Measurements from ENCODE around the gene NTMT1.
A peak's percentile ranks its signal among the peaks of the same experiment; 100 is the strongest.

Gene NTMT1

GRCh38 chr9:129597355-129598088 lies 28.4 kb upstream of the NTMT1 start:
- no peak overlapping the region for H4K8ac ChIP-seq (ENCODE audit: low read depth, low read length)
- peak overlapping the region; percentile 83 for H3K14ac ChIP-seq (ENCODE audit: low read length)
- peak overlapping the region; percentile 95 for H2BK120ac ChIP-seq (ENCODE audit: low read depth, low read length)
- peak overlapping the region; percentile 81 for H3K23ac ChIP-seq (ENCODE audit: low read depth, low read length, poor library complexity)
- peak; percentile 70 for DNase-seq (ENCODE audit: low spot score)
- H3K18ac ChIP-seq (ENCODE audit: low read length): peak overlapping the region; percentile 95
- H3K36me3 ChIP-seq (replicated peaks in 1 of 2; ENCODE audit: control insufficient read depth in 2 of 2, insufficient read depth in 2 of 2, low read length in 2 of 2): no peaks in the 10 kb centered on the region
- peak overlapping the region; percentile 40 for H4K91ac ChIP-seq (ENCODE audit: low read depth, low read length, poor library complexity)
- H3K9ac ChIP-seq (ENCODE audit: low read depth, low read length, poor library complexity): peak overlapping the region; percentile 88
- H2BK15ac ChIP-seq (ENCODE audit: low read length): peak overlapping the region; percentile 2
- WGBS, 2 donors (ENCODE audit: extremely low coverage in 2 of 2, insufficient read length in 2 of 2, insufficient replicate concordance in 1 of 2): no CpG with 5 or more reads among the region's 57 CpGs
- peak overlapping the region; percentile 60 to 72 for H3K4me3 ChIP-seq (ENCODE audit: low read length in 2 of 2)
- H2BK12ac ChIP-seq (ENCODE audit: low read length): peak overlapping the region; percentile 16
- H2BK5ac ChIP-seq (ENCODE audit: low read length): peak overlapping the region; percentile 91
- peak overlapping the region; percentile 92 for H2AFZ ChIP-seq (ENCODE audit: low read length)
- peak overlapping the region; percentile 82 for H3K27ac ChIP-seq (replicated peaks; ENCODE audit: low read length)
- no peaks in the 10 kb centered on the region for H3K27me3 ChIP-seq (ENCODE audit: control insufficient read depth in 3 of 3, insufficient read depth in 3 of 3, low read depth in 1 of 3, low read length in 3 of 3)
- H3K4me1 ChIP-seq (ENCODE audit: control insufficient read depth in 2 of 2, insufficient read depth in 1 of 2, low read depth in 1 of 2, low read length in 2 of 2): peaks cover 22 to 24% of the 10 kb centered on the region in 2 donors
- no peaks in the 10 kb centered on the region for H3K9me3 ChIP-seq (replicated peaks in 1 of 2; ENCODE audit: control insufficient read depth in 2 of 2, insufficient read depth in 1 of 2, low read depth in 1 of 2, low read length in 2 of 2)
- peak overlapping the region; percentile 90 for H3K4me2 ChIP-seq (ENCODE audit: insufficient read depth, low read length, poor library complexity, severe bottlenecking)
- H3K4ac ChIP-seq (ENCODE audit: low read length): peak overlapping the region; percentile 71
- H2AK5ac ChIP-seq (ENCODE audit: low read depth, low read length): peak overlapping the region; percentile 99
- no peaks in the 10 kb centered on the region for H3K79me1 ChIP-seq (ENCODE audit: low read depth, low read length)

DNA sequence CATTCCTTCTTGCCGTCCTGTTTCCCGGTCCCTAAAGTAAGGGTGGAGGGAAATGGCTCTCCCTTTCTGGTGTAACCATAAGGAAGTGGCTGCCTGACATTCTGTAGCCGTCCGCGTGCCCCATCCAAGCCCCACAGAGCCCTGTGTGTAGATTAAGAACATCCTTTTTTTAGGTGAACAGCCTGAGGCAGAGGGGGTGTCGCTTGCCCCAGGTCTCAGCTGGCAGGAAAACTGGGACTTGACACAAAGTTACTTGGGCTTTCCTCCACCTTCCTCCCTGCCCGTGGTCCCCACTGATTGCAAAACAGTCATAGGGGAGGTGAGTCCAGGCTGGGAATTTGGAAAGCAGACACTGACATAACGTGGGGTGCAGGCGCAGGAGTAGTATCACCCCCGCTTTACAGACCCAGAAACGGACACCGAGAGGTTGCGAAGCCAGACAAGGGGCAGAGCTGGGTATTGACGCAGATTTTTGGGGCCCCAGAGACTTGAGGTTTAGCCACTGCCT lies 27.8 kb upstream of the NTMT1 start:
- no peak overlapping the region for H2AFZ ChIP-seq (ENCODE audit: low read length)
- no peak overlapping the region for H3K4ac ChIP-seq (ENCODE audit: low read length)
- DNase-seq (ENCODE audit: low spot score): no peak
- H2AK5ac ChIP-seq (ENCODE audit: low read depth, low read length): peak overlapping the region; percentile 99
- peak overlapping the region; percentile 91 for H2BK5ac ChIP-seq (ENCODE audit: low read length)
- peak overlapping the region; percentile 95 for H2BK120ac ChIP-seq (ENCODE audit: low read depth, low read length)
- H3K9ac ChIP-seq (ENCODE audit: low read depth, low read length, poor library complexity): peak overlapping the region; percentile 88
- H4K8ac ChIP-seq (ENCODE audit: low read depth, low read length): no peak overlapping the region
- no peaks in the 10 kb centered on the region for H3K27me3 ChIP-seq (ENCODE audit: control insufficient read depth in 3 of 3, insufficient read depth in 3 of 3, low read depth in 1 of 3, low read length in 3 of 3)
- peak overlapping the region; percentile 2 for H2BK15ac ChIP-seq (ENCODE audit: low read length)
- H3K9me3 ChIP-seq (replicated peaks in 1 of 2; ENCODE audit: control insufficient read depth in 2 of 2, insufficient read depth in 1 of 2, low read depth in 1 of 2, low read length in 2 of 2): no peaks in the 10 kb centered on the region
- H3K4me3 ChIP-seq (ENCODE audit: low read length in 2 of 2): peak overlapping the region; percentile 60 to 72
- peak overlapping the region; percentile 16 for H2BK12ac ChIP-seq (ENCODE audit: low read length)
- H4K91ac ChIP-seq (ENCODE audit: low read depth, low read length, poor library complexity): peak overlapping the region; percentile 40
- H3K23ac ChIP-seq (ENCODE audit: low read depth, low read length, poor library complexity): peak overlapping the region; percentile 81
- H3K79me1 ChIP-seq (ENCODE audit: low read depth, low read length): no peaks in the 10 kb centered on the region
- H3K4me1 ChIP-seq (ENCODE audit: control insufficient read depth in 2 of 2, insufficient read depth in 1 of 2, low read depth in 1 of 2, low read length in 2 of 2): peaks cover 28% of the 10 kb centered on the region in 2 donors
- peak overlapping the region; percentile 95 for H3K18ac ChIP-seq (ENCODE audit: low read length)
- H3K4me2 ChIP-seq (ENCODE audit: insufficient read depth, low read length, poor library complexity, severe bottlenecking): no peak overlapping the region
- no peak overlapping the region for H3K27ac ChIP-seq (replicated peaks; ENCODE audit: low read length)
- no peaks in the 10 kb centered on the region for H3K36me3 ChIP-seq (replicated peaks in 1 of 2; ENCODE audit: control insufficient read depth in 2 of 2, insufficient read depth in 2 of 2, low read length in 2 of 2)
- no peak overlapping the region for H3K14ac ChIP-seq (ENCODE audit: low read length)
- no CpG with 5 or more reads among the region's 14 CpGs for WGBS, 2 donors (ENCODE audit: extremely low coverage in 2 of 2, insufficient read length in 2 of 2, insufficient replicate concordance in 1 of 2)

DNA sequence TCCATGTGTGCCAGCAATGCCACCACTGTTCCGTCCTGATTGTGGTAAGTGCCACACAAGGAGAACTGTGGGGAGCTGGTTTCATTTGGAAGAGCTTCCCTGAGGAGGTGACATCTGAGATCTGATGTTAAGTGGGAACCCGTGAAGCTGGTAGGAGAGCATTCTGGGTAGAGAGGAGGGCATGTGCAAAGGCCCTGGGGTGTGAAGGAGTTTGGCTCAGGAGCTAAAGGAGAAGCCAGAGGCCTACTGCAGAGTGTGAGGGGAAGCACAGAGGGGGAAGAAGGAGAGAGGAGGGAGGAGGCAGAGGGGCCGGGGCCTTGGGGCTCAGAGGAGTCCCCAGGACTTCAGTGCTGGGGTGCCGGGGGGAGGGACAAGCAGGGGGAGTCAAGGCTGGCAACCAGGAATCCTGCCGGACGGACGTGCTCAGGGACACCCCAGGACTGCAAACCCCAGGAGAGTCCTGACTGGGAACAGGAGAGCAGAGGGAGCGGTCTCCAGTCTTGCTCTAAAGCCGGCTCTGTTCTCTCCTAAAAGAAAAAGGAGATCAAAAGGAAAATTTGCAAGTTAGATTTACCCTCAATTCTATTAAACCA lies 24.8 kb upstream of the NTMT1 start:
- Histone ChIP-seq H3K18ac (ENCODE audit: low read length) (no peak overlapping the region), H3K4me2 (ENCODE audit: insufficient read depth, low read length, poor library complexity, severe bottlenecking) (no peak overlapping the region), H3K36me3 (replicated peaks in 1 of 2; ENCODE audit: control insufficient read depth in 2 of 2, insufficient read depth in 2 of 2, low read length in 2 of 2) (no peaks in the 10 kb centered on the region), H2BK5ac (ENCODE audit: low read length) (peak overlapping the region; percentile 21), H2AFZ (ENCODE audit: low read length) (no peak overlapping the region), H4K8ac (ENCODE audit: low read depth, low read length) (no peak overlapping the region), H2AK5ac (ENCODE audit: low read depth, low read length) (no peak overlapping the region), H3K4ac (ENCODE audit: low read length) (no peak overlapping the region), H3K14ac (ENCODE audit: low read length) (no peak overlapping the region), H3K27me3 (ENCODE audit: control insufficient read depth in 3 of 3, insufficient read depth in 3 of 3, low read depth in 1 of 3, low read length in 3 of 3) (no peaks in the 10 kb centered on the region), H2BK15ac (ENCODE audit: low read length) (peak overlapping the region; percentile 29), H3K9ac (ENCODE audit: low read depth, low read length, poor library complexity) (no peak overlapping the region), H3K27ac (replicated peaks; ENCODE audit: low read length) (no peak overlapping the region), H3K23ac (ENCODE audit: low read depth, low read length, poor library complexity) (no peak overlapping the region), H2BK12ac (ENCODE audit: low read length) (peak overlapping the region; percentile 12), H4K91ac (ENCODE audit: low read depth, low read length, poor library complexity) (no peak overlapping the region), H3K9me3 (replicated peaks in 1 of 2; ENCODE audit: control insufficient read depth in 2 of 2, insufficient read depth in 1 of 2, low read depth in 1 of 2, low read length in 2 of 2) (no peaks in the 10 kb centered on the region), H3K79me1 (ENCODE audit: low read depth, low read length) (no peaks in the 10 kb centered on the region), H3K4me3 (ENCODE audit: low read length in 2 of 2) (no peak overlapping the region), H3K4me1 (ENCODE audit: control insufficient read depth in 2 of 2, insufficient read depth in 1 of 2, low read depth in 1 of 2, low read length in 2 of 2) (peaks cover 22 to 39% of the 10 kb centered on the region in 2 donors), H2BK120ac (ENCODE audit: low read depth, low read length) (no peak overlapping the region)
- no CpG with 5 or more reads among the region's 9 CpGs for WGBS, 2 donors (ENCODE audit: extremely low coverage in 2 of 2, insufficient read length in 2 of 2, insufficient replicate concordance in 1 of 2)
- DNase-seq (ENCODE audit: low spot score): no peak

Data from neuronal stem cell (in vitro differentiated cells).